Skin epidermis (tissue), 12 donors: ENCODE results near the gene NCEH1.
A peak's percentile ranks its signal among the peaks of the same experiment; 100 is the strongest.
"Not testable (repeated sequence)": the region's sequence is repeated elsewhere in the genome, so short reads cannot be mapped to it uniquely, and the experiment has no call there.

Source experiments
- H3K27ac ChIP-seq, 21 experiments: fragments of 200-600 bp; sonication (generic) in 11 of 21; one replicate each; pipeline ENCODE4 v1.5.0; 2020; ENCODE audit warnings: mild to moderate bottlenecking in 3 of 21, inconsistent platforms in 2 of 21, moderate library complexity in 2 of 21
- H3K4me3 ChIP-seq, 7 experiments: fragments of 200-600 bp; sonication (generic) in 2 of 7; one replicate each; pipeline ENCODE4 v1.5.0; 2020; ENCODE audit warnings: inconsistent platforms in 2 of 7, mild to moderate bottlenecking in 2 of 7, moderate library complexity in 1 of 7

NCEH1 gene

GRCh38 chr3:172685331-172686214 is 25.3 kb downstream of the NCEH1 start:
- no peak overlapping the region for H3K4me3 ChIP-seq
- peak overlapping the region in 5 of 21 experiments; percentile 15 to 65 (median 36) for H3K27ac ChIP-seq

DNA sequence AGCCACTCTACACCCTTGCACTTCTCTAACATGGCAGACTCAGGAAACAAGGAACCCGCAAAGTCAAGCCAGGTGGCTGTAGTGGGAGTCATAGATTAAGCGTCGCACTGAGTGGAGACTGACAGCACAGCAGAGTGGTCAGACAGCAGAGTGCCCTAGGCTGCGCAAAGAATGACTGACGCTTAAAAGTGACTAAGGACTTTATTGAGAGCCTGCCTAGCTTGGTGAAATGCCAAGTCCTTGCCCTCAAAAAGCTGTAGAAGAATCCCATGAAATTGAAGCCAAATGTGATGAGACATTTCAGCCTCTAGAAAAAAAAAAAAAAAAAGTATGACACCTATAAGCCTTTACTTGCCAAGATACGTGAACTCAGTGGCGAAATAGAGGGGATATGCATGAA is 30.2 kb downstream of the NCEH1 start:
- Histone ChIP-seq H3K27ac (no peak overlapping the region), H3K4me3 (no peak overlapping the region)

GRCh38 chr3:172679599-172679998 is 31.3 kb downstream of the NCEH1 start:
- Histone ChIP-seq H3K27ac (no peak overlapping the region), H3K4me3 (no peak overlapping the region)

- no peak overlapping the region for H3K4me3 ChIP-seq
- peak overlapping the region in 4 of 21 experiments; percentile 3 to 39 (median 17) for H3K27ac ChIP-seq
These were observed 32.8 kb downstream of the NCEH1 start for GRCh38 chr3:172678068-172678467.

DNA sequence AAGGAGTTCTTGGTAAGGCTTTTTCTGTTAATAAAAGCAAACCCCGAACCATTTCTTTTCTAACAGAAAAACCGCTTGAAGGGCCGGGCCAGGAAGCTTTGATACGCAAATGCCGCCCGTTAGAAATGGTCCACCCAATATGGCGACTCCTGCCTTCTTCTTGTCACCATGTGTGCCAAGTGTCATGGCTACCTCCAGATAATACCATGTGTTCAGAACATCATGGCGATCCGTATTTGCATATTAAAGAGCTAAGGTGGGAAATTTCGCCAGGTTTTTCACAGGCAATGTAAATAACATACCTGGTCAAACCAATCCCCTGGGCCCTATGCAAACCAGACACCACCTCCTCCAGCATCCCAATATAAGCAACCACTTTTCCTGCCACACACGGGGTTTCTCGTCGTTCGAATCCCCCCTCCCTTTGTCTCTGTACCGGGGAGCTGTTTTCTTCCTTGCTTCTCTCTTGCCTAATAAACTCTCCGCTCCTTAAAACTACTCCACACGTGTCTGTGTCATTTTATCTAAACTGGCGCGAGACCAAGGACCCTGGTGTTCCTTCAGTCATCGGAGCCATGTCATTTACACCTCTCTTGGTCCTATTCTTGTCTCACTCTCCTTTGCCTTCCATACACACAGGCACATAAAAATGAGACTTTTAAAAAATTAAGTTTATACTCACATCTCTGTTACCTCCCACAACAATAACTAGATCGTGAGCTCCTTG is 34.5 kb downstream of the NCEH1 start:
- Histone ChIP-seq H3K4me3 (no peak overlapping the region), H3K27ac (peak overlapping the region in 5 of 21 experiments; percentile 2 to 49 (median 44))

DNA sequence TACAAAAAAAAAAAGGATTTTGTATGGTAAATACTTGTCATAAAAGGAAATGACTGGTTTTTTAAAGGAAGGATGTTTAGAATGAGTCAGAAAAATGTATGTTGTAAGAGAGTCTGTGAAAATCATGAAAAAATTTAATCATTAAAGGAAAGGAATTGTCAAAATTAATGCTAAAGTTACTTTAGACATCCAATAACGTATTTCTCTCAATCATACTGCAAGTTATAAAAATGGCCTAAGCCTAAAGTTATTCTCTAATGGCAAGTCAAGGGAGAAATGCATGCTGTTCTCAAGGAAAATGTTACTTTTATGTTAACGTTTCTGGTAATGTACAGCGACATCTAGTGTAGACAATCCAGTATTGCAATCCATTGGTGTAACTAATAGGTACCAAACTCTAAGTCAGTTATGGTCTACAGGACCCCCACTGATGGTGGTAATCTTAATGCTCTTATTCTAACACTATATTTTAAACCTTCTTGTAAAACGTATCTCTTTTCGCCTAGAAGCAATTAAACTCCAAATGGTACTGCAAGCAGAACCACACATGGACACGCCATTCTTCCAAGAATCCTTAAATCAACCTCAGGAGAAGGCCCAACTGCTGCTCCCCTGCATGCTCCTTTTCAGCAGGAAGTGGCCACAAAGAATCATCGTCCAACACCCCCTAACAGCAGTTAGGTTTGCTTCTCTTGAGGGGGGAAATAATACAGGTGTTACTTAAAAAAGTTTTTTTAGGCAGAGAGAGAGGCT is 35.2 kb downstream of the NCEH1 start:
- Histone ChIP-seq H3K27ac (no peak overlapping the region), H3K4me3 (no peak overlapping the region)

DNA sequence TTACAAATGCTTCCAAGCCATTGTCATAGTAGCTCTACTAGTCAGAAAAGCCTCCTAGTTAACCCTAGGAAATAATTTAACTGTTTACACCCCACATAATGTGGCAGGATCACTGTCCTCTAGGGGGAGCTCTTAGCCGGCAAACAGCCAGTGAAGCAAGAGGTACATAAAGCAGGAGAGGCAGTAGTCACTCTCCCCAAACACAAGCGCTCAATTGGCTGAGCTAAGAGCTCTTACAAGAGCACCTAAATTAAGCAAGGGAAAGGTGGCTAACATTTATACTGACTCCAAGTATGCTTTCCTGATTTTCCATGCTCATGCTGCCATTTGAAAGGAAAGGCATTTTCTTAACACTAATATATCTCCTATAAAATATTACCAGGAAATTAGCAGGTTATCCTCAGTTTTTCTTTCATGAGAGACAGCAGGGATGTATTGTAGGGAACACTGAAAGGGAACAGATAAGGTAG is 37.6 kb downstream of the NCEH1 start:
- Histone ChIP-seq H3K27ac (no peak overlapping the region), H3K4me3 (no peak overlapping the region)

- no peak overlapping the region for H3K4me3 ChIP-seq
- no peak overlapping the region for H3K27ac ChIP-seq
These were observed 41.8 kb downstream of the NCEH1 start for GRCh38 chr3:172669021-172669420.

DNA sequence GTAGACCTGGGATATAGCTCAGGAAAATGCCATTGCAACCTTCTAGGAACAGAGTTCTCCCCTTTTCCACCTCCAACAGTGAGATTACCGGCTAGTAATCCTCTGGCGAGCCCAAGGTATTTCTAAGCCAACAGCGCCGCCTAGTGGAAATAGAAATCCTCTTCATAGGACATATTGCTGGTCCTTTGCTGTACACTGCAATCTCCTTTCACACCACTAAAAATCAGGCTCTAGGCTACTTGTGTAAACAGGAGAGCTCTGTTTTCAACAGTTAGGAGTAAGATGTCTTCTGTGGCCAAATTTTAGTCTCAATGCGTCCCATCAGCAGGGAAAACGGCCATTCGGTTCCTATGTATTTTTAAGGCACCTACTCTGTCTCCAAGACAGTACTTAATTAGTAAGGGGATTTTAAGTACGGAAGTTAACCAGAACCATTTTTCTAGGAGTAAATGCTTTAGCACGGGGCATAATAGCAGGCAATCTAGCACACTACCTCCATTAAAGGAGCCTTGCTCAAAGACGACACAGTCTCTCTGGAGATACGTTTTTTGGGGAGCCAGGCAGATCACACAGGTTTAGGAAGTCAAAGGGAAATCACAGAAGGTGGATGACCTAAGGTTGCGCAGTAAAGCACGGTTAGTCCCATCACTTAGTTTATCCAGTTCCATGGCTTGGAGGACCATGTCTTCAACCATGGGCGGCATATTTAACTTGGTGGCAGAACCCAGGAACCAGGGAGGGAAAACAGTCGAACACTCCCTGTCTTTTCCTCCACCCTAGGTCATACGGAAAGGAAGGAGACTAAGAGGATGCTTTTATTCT is 43.8 kb downstream of the NCEH1 start:
- H3K27ac ChIP-seq = peak overlapping the region in 2 of 21 experiments; percentile 3 to 57
- peak overlapping the region in 1 of 7 experiments; percentile 12 for H3K4me3 ChIP-seq

- H3K4me3 ChIP-seq = peak overlapping the region in 1 of 7 experiments; percentile 12
- H3K27ac ChIP-seq = peak overlapping the region in 3 of 21 experiments; percentile 3 to 57 (median 28)
These were observed 44.5 kb downstream of the NCEH1 start for GRCh38 chr3:172666181-172666872.

- H3K27ac ChIP-seq = peak overlapping the region in 1 of 21 experiments; percentile 9
- not testable (repeated sequence) for H3K4me3 ChIP-seq
These were observed 45.4 kb downstream of the NCEH1 start for GRCh38 chr3:172665510-172665909.

DNA sequence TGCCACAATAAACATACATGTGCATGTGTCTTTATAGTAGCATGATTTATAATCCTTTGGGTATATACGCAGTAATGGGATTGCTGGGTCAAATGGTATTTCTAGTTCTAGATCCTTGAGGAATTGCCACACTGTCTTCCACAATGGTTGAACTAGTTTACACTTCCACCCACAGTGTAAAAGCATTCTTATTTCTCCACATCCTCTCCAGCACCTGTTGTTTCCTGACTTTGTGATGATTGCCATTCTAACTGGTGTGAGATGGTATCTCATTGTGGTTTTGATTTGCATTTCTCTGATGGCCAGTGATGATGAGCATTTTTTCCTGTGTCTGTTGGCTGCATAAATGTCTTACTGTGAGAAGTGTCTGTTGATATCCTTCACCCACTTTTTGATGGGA is 50.4 kb downstream of the NCEH1 start:
- not testable (repeated sequence) for H3K27ac ChIP-seq, H3K4me3 ChIP-seq

DNA sequence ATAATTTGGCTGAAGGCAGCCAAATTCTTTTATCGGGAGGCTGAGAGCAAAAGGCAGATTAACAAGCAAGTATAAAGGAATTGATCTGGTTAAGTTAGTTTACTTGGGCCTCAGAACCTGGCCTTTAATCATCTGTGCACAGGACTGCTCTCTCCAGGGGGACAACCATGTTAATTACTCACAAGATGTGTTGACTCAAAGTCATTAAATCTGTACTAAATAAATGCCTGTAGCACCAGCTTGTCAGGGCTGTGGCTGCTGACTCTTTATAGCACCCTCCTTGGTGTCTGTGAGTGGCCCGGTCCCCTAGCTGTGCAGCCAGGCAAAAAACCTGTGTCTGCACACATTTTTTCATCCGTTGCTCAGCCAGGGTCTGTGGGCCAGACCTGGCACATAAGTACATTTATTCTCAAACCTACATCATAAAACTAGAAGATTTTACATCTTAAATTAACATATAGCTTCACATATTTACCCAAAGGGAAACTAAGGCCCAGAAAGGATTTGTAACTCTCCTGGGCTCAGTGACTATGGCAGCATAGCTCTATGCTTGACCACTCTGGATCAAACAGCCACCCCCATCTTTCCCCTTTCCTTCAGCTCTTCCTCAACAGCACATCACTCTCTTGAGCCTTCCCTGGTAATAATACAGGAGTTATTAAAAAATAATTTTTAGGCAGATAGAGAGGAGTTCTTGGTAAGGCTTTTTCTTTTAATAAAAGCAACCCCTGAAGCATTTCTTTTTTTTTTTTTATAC is 51.4 kb downstream of the NCEH1 start:
- Histone ChIP-seq H3K27ac (peak overlapping the region in 2 of 21 experiments; percentile 24 to 37), H3K4me3 (no peak overlapping the region)

- Histone ChIP-seq H3K4me3 (no peak overlapping the region), H3K27ac (peak overlapping the region in 1 of 21 experiments; percentile 37)
These were observed 52.3 kb downstream of the NCEH1 start for GRCh38 chr3:172658344-172659245.

DNA sequence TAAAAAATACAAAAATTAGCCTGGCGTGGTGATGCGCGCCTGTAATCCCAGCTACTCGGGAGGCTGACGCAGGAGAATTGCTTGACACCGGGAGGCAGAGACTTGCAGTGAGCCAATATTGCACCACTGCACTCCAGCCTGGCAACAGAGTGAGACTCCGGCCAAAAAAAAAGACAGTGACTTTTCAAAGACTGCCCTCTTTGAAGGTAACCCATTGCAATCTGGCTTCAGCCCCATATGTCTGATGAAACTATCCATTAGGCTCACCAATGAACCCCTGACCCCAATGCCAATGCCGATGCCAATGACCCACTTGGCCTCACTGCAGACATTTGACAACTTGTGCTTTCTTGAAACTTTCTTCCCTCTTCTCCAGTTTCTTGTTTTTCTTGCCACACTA is 54.3 kb downstream of the NCEH1 start:
- Histone ChIP-seq H3K4me3 (no peak overlapping the region), H3K27ac (no peak overlapping the region)

DNA sequence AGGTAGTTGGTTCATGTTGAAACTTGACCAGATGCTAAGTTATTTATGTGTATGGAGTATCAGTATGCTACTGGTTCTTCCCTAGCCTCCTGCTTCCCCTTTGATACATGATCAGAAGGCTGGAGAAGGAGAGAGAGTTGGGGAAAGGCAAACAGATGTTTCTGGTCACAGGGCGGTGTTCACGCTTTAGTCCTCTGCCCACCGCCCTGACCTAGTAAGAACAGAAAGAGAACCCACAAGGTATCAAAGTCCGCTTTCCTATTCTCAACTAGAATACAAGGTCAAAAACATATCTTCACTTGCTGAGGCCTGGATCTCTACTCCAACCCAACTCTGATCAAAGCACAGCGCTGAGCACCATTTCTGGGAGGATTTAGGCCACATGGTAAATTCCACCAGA is 55.5 kb downstream of the NCEH1 start:
- H3K4me3 ChIP-seq = no peak overlapping the region
- no peak overlapping the region for H3K27ac ChIP-seq

GRCh38 chr3:172654470-172654869 is 56.4 kb downstream of the NCEH1 start:
- H3K4me3 ChIP-seq = no peak overlapping the region
- H3K27ac ChIP-seq = no peak overlapping the region
